HepG2 (cell line): ENCODE data around the gene LSM14B. TPM values are rescaled to one million over a fixed set of nuclear protein-coding genes. Genes with fewer than 3 reads are reported as not detected.

Source experiments
- ARNTL ChIP-seq: sonication (generic); formaldehyde crosslinking; IDR thresholded peaks from 2 replicates; pipeline ENCODE4 v1.4.0; 2020; ENCODE audit warnings: mild to moderate bottlenecking, missing genetic modification reagents
- GABPB1 ChIP-seq: IDR thresholded peaks from 2 replicates; pipeline ENCODE4 v1.6.1; 2016; ENCODE audit warnings: mild to moderate bottlenecking, missing genetic modification reagents, moderate library complexity, missing compliant biosample characterization
- GFI1 ChIP-seq: sonication (generic); formaldehyde crosslinking; IDR thresholded peaks from 2 replicates; pipeline ENCODE4 v1.5.0; 2020; ENCODE audit warnings: missing genetic modification reagents, mild to moderate bottlenecking, borderline replicate concordance
- HDAC1 ChIP-seq: sonication (generic); formaldehyde crosslinking; IDR thresholded peaks from 2 replicates; pipeline ENCODE4 v1.5.1; 2020; ENCODE audit warnings: mild to moderate bottlenecking, missing genetic modification reagents
- HOXA7 ChIP-seq: sonication (generic); formaldehyde crosslinking; IDR thresholded peaks from 2 replicates; pipeline ENCODE4 v1.8.1; 2022; ENCODE audit warnings: mild to moderate bottlenecking, missing genetic modification reagents, moderate library complexity
- SRSF4 ChIP-seq: fragments of 200-400 bp; formaldehyde crosslinking; IDR thresholded peaks from one replicate; pipeline ENCODE4 v1.6.1; 2018; ENCODE audit warnings: mild to moderate bottlenecking, low read depth, low read length, moderate library complexity; ENCODE audit not compliant: poor library complexity, severe bottlenecking
- YY1 ChIP-seq: IDR thresholded peaks from 2 replicates; pipeline ENCODE4 v1.6.1; 2011; ENCODE audit warnings: low read length, low read depth, moderate library complexity, mild to moderate bottlenecking; ENCODE audit not compliant: insufficient read depth, insufficient replicate concordance
- ZMYM3 ChIP-seq: sonication (generic); formaldehyde crosslinking; IDR thresholded peaks from 2 replicates; pipeline ENCODE4 v1.5.1; 2020; ENCODE audit warnings: mild to moderate bottlenecking, missing genetic modification reagents
- ZNF430 ChIP-seq: sonication (generic); formaldehyde crosslinking; IDR thresholded peaks from 2 replicates; pipeline ENCODE4 v1.9.0; 2021; ENCODE audit warnings: mild to moderate bottlenecking, missing genetic modification reagents
- ZNF737 ChIP-seq: sonication (generic); formaldehyde crosslinking; IDR thresholded peaks from 2 replicates; pipeline ENCODE4 v1.5.0; 2020; ENCODE audit warnings: missing genetic modification reagents, mild to moderate bottlenecking, borderline replicate concordance
- ZNF746 ChIP-seq: sonication (generic); formaldehyde crosslinking; IDR thresholded peaks from 2 replicates; pipeline ENCODE4 v1.8.0; 2022; ENCODE audit warnings: mild to moderate bottlenecking, missing genetic modification reagents
- polyA plus RNA-seq, 8 experiments: library from polyadenylated mRNA; depleted of rRNA in 3 of 8; stranded (reverse) in 7 of 8; unstranded in 1 of 8; fragments of >200 nt; fragmentation: Illumina TruSeq in 4 of 8; extraction: Trizol in 4 of 8; gene quantifications; 2 replicates each; pipeline versions ENCODE4 v1.2.1 to v1.2.3, GENCODE V29; 2011 to 2016; ENCODE audit warnings: low read depth in 4 of 8, missing spikeins in 1 of 8, mixed read lengths in 1 of 8; ENCODE audit not compliant: insufficient read depth in 1 of 8
- total RNA-seq, 5 experiments: library from RNA; depleted of rRNA; stranded (reverse); fragments of >200 nt; fragmentation: Illumina TruSeq; extraction: Trizol; gene quantifications; 2 replicates each; pipeline ENCODE4 v1.2.3, GENCODE V29; 2016; ENCODE audit warnings: low read depth in 1 of 5
- TF ChIP-seq, protein P1 (sequence below): sonication (generic); formaldehyde crosslinking; conservative IDR thresholded peaks from 2 replicates; pipeline ENCODE4 v1.8.1; 2023; ENCODE audit warnings: missing genetic modification reagents
- TF ChIP-seq, protein P2 (sequence below): sonication (generic); formaldehyde crosslinking; IDR thresholded peaks from 2 replicates; pipeline ENCODE4 v1.4.0; 2020; ENCODE audit warnings: missing genetic modification reagents
- TF ChIP-seq, protein P3 (sequence below): sonication (generic); formaldehyde crosslinking; IDR thresholded peaks from 2 replicates; pipeline ENCODE4 v1.4.0; 2020; ENCODE audit warnings: missing genetic modification reagents
- TF ChIP-seq, protein P4 (sequence below): sonication (generic); formaldehyde crosslinking; conservative IDR thresholded peaks from 2 replicates; pipeline ENCODE4 v1.5.0; 2020; ENCODE audit warnings: missing genetic modification reagents
- TF ChIP-seq, protein P5 (sequence below): sonication (generic); formaldehyde crosslinking; IDR thresholded peaks from 2 replicates; pipeline ENCODE4 v1.8.0; 2023; ENCODE audit warnings: mild to moderate bottlenecking, missing genetic modification reagents
- TF ChIP-seq, protein P6 (sequence below): sonication (generic); formaldehyde crosslinking; IDR thresholded peaks from 2 replicates; pipeline ENCODE4 v1.4.0; 2020; ENCODE audit warnings: missing genetic modification reagents
- TF ChIP-seq, protein P7 (sequence below): IDR thresholded peaks from 2 replicates; pipeline ENCODE4 v1.6.1; 2016

Gene LSM14B
- total and polyA plus RNA-seq, 2 of the 13 experiments (the other 11 are each of a cell fraction or from before 2014, with no cell fraction given) = 43.3 to 79.2 TPM

DNA sequence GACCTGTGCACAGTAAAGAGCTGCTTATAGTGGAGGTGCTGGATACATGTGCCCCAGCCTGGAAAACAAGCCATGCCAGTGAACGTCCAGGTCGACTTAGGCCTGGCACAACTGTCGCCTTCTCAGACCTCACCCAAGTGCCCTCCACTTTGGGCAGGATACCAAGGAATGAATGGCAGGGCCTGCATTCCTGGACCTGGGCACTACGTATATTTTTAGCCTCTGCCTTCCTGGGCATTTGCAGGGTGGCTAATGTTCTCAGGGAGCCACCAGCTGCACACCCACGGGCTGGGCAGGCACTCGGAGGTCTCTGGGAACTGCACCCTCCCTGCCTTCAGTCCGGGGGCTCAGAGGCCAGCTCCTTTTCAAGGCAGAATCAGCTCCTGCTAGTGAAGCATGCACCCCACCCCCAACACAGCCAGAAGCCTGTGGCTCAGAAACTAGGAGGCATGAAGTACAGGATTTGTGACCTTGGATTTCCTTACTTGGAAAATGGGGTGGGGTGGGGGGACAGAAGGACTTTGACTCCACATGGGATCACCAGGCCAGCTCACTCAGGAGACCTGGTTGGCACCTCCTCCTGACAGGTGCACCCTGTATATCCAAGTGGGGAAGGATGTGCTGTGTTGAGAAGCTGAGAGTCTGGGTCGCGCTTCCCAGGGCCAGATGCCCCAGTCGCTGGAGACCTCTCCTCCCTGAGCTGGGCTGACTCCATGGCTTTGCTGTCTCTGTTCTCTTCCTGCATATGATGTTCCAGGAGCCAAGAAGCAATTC is 2.5 kb upstream of the LSM14B start (continued):
- TF ChIP-seq, protein P1, sequence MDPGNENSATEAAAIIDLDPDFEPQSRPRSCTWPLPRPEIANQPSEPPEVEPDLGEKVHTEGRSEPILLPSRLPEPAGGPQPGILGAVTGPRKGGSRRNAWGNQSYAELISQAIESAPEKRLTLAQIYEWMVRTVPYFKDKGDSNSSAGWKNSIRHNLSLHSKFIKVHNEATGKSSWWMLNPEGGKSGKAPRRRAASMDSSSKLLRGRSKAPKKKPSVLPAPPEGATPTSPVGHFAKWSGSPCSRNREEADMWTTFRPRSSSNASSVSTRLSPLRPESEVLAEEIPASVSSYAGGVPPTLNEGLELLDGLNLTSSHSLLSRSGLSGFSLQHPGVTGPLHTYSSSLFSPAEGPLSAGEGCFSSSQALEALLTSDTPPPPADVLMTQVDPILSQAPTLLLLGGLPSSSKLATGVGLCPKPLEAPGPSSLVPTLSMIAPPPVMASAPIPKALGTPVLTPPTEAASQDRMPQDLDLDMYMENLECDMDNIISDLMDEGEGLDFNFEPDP = no peak
- TF ChIP-seq, protein P2, sequence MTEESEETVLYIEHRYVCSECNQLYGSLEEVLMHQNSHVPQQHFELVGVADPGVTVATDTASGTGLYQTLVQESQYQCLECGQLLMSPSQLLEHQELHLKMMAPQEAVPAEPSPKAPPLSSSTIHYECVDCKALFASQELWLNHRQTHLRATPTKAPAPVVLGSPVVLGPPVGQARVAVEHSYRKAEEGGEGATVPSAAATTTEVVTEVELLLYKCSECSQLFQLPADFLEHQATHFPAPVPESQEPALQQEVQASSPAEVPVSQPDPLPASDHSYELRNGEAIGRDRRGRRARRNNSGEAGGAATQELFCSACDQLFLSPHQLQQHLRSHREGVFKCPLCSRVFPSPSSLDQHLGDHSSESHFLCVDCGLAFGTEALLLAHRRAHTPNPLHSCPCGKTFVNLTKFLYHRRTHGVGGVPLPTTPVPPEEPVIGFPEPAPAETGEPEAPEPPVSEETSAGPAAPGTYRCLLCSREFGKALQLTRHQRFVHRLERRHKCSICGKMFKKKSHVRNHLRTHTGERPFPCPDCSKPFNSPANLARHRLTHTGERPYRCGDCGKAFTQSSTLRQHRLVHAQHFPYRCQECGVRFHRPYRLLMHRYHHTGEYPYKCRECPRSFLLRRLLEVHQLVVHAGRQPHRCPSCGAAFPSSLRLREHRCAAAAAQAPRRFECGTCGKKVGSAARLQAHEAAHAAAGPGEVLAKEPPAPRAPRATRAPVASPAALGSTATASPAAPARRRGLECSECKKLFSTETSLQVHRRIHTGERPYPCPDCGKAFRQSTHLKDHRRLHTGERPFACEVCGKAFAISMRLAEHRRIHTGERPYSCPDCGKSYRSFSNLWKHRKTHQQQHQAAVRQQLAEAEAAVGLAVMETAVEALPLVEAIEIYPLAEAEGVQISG (CRISPR knock-in tag) = peak; percentile 69
- peak; percentile 77; the same call in 1 of the 2 replicates for TF ChIP-seq ZNF746 (CRISPR knock-in tag)
- peak; percentile 81 for TF ChIP-seq HDAC1 (CRISPR knock-in tag)
- no peak for TF ChIP-seq HOXA7 (CRISPR knock-in tag)
- TF ChIP-seq, protein P3, sequence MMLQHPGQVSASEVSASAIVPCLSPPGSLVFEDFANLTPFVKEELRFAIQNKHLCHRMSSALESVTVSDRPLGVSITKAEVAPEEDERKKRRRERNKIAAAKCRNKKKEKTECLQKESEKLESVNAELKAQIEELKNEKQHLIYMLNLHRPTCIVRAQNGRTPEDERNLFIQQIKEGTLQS (CRISPR knock-in tag) = no peak
- TF ChIP-seq, protein P4, sequence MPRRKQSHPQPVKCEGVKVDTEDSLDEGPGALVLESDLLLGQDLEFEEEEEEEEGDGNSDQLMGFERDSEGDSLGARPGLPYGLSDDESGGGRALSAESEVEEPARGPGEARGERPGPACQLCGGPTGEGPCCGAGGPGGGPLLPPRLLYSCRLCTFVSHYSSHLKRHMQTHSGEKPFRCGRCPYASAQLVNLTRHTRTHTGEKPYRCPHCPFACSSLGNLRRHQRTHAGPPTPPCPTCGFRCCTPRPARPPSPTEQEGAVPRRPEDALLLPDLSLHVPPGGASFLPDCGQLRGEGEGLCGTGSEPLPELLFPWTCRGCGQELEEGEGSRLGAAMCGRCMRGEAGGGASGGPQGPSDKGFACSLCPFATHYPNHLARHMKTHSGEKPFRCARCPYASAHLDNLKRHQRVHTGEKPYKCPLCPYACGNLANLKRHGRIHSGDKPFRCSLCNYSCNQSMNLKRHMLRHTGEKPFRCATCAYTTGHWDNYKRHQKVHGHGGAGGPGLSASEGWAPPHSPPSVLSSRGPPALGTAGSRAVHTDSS (CRISPR knock-in tag) = no peak
- TF ChIP-seq ARNTL = peak; percentile 62
- TF ChIP-seq, protein P5, sequence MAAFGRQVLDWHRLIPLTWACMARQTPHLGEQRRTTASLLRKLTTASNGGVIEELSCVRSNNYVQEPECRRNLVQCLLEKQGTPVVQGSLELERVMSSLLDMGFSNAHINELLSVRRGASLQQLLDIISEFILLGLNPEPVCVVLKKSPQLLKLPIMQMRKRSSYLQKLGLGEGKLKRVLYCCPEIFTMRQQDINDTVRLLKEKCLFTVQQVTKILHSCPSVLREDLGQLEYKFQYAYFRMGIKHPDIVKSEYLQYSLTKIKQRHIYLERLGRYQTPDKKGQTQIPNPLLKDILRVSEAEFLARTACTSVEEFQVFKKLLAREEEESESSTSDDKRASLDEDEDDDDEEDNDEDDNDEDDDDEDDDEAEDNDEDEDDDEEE (CRISPR knock-in tag) = peak; percentile 82; the same call in 1 of the 2 replicates
- TF ChIP-seq ZNF430 (CRISPR knock-in tag) = peak; percentile 46; the same call in 1 of the 2 replicates
- TF ChIP-seq, protein P6, sequence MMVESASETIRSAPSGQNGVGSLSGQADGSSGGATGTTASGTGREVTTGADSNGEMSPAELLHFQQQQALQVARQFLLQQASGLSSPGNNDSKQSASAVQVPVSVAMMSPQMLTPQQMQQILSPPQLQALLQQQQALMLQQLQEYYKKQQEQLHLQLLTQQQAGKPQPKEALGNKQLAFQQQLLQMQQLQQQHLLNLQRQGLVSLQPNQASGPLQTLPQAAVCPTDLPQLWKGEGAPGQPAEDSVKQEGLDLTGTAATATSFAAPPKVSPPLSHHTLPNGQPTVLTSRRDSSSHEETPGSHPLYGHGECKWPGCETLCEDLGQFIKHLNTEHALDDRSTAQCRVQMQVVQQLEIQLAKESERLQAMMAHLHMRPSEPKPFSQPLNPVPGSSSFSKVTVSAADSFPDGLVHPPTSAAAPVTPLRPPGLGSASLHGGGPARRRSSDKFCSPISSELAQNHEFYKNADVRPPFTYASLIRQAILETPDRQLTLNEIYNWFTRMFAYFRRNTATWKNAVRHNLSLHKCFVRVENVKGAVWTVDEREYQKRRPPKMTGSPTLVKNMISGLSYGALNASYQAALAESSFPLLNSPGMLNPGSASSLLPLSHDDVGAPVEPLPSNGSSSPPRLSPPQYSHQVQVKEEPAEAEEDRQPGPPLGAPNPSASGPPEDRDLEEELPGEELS (CRISPR knock-in tag) = peak; percentile 58; the same call in 1 of the 2 replicates
- no peak for TF ChIP-seq ZMYM3 (CRISPR knock-in tag)
- TF ChIP-seq YY1 = no peak
- no peak for TF ChIP-seq SRSF4
- peak; percentile 40; the same call in 1 of the 2 replicates for TF ChIP-seq GABPB1
- TF ChIP-seq ZNF737 = 0 out of 2 replicates have a peak, but pooled peaks have one; percentile 47
- TF ChIP-seq, protein P7, sequence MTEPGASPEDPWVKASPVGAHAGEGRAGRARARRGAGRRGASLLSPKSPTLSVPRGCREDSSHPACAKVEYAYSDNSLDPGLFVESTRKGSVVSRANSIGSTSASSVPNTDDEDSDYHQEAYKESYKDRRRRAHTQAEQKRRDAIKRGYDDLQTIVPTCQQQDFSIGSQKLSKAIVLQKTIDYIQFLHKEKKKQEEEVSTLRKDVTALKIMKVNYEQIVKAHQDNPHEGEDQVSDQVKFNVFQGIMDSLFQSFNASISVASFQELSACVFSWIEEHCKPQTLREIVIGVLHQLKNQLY (CRISPR knock-in tag) = peak; percentile 46; the same call in 1 of the 2 replicates
- peak; percentile 93; the same call in 1 of the 2 replicates for TF ChIP-seq GFI1 (CRISPR knock-in tag)
